ENCODE data around the gene CFAP61.
"Not testable (repeated sequence)": the region's sequence is repeated elsewhere in the genome, so short reads cannot be mapped to it uniquely, and the experiment has no call there.

CFAP61 gene

GRCh38 chr20:20331817-20332216 is 279.5 kb downstream of the CFAP61 start:
- DNase-seq, result no peak

- no peak for DNase-seq
These were observed 281.5 kb downstream of the CFAP61 start for GRCh38 chr20:20333866-20334265.

- no peak for DNase-seq
These were observed 282.2 kb downstream of the CFAP61 start for GRCh38 chr20:20334489-20334888.

GRCh38 chr20:20338133-20338730 is 285.9 kb downstream of the CFAP61 start:
- no peak for DNase-seq

- DNase-seq, result no peak
These were observed 288.1 kb downstream of the CFAP61 start for GRCh38 chr20:20340443-20340842.

- DNase-seq, result no peak
These were observed 289.0 kb downstream of the CFAP61 start for GRCh38 chr20:20341371-20341770.

GRCh38 chr20:20342066-20342465 is 289.7 kb downstream of the CFAP61 start:
- no peak for DNase-seq

GRCh38 chr20:20343932-20344331 is 291.6 kb downstream of the CFAP61 start:
- no peak for DNase-seq

GRCh38 chr20:20344476-20344875 is 292.1 kb downstream of the CFAP61 start:
- no peak for DNase-seq

- DNase-seq, result no peak
These were observed 301.2 kb downstream of the CFAP61 start for GRCh38 chr20:20353576-20353975.

- DNase-seq, result not testable (repeated sequence)
These were observed 303.2 kb downstream of the CFAP61 start for GRCh38 chr20:20355503-20355902.

GRCh38 chr20:20358801-20359200 is 306.5 kb downstream of the CFAP61 start:
- no peak for DNase-seq

- DNase-seq, result no peak
These were observed 307.3 kb downstream of the CFAP61 start for GRCh38 chr20:20359628-20360027.

GRCh38 chr20:20360464-20360863 is 308.1 kb downstream of the CFAP61 start:
- no peak for DNase-seq

- DNase-seq, result no peak
These were observed 310.6 kb downstream of the CFAP61 start for GRCh38 chr20:20362774-20363433.

- no peak for DNase-seq
These were observed 311.1 kb downstream of the CFAP61 start for GRCh38 chr20:20363434-20363798.

GRCh38 chr20:20363799-20364592 is 311.7 kb downstream of the CFAP61 start:
- no peak for DNase-seq

- DNase-seq, result no peak
These were observed 312.5 kb downstream of the CFAP61 start for GRCh38 chr20:20364593-20365479.

GRCh38 chr20:20365480-20366161 is 313.3 kb downstream of the CFAP61 start:
- no peak for DNase-seq

GRCh38 chr20:20366551-20366875 is 314.2 kb downstream of the CFAP61 start:
- no peak for DNase-seq

GRCh38 chr20:20366876-20367574 is 314.7 kb downstream of the CFAP61 start:
- DNase-seq, result no peak

Data from effector CD4-positive, alpha-beta T cell (primary cell).